Thymus (tissue), 11 donors: ENCODE data around the gene PXDC1. TPM values are rescaled to one million over a fixed set of nuclear protein-coding genes. Genes with fewer than 3 reads are reported as not detected.
"Not testable (repeated sequence)": the region's sequence is repeated elsewhere in the genome, so short reads cannot be mapped to it uniquely, and the experiment has no call there.

ENCODE experiments used
- DNase-seq, 9 donors: peaks; one replicate each; pipeline ENCODE4 v3.0.0-alpha.2; 2013; ENCODE audit warnings: low spot score in 9 of 9, low read depth in 6 of 9, missing footprints in 1 of 9
- H3K27ac ChIP-seq, 2 donors: one replicate each; pipeline ENCODE4 v1.5.1; 2013; ENCODE audit warnings: control low read depth in 1 of 2, low read depth in 1 of 2, low read length in 1 of 2, mild to moderate bottlenecking in 1 of 2, moderate library complexity in 1 of 2
- H3K27me3 ChIP-seq, 2 donors: one replicate each; pipeline ENCODE4 v1.5.1; 2013; ENCODE audit warnings: low read length in 1 of 2; ENCODE audit not compliant: control insufficient read depth in 2 of 2, insufficient read depth in 1 of 2
- H3K36me3 ChIP-seq, 2 donors: one replicate each; pipeline ENCODE4 v1.5.1; 2013; ENCODE audit warnings: low read length in 1 of 2, mild to moderate bottlenecking in 1 of 2, moderate library complexity in 1 of 2; ENCODE audit not compliant: control insufficient read depth in 2 of 2, insufficient read depth in 2 of 2
- H3K4me1 ChIP-seq, 2 donors: one replicate each; pipeline ENCODE4 v1.5.1; 2013; ENCODE audit warnings: low read length in 2 of 2; ENCODE audit not compliant: control insufficient read depth in 2 of 2, insufficient read depth in 2 of 2
- H3K4me3 ChIP-seq, 2 donors: one replicate each; pipeline ENCODE4 v1.5.1; 2013; ENCODE audit warnings: low read length in 2 of 2, control low read depth in 1 of 2, mild to moderate bottlenecking in 1 of 2
- H3K9me3 ChIP-seq, 2 donors: one replicate each; pipeline ENCODE4 v1.5.1; 2013; ENCODE audit warnings: low read length in 1 of 2, mild to moderate bottlenecking in 1 of 2; ENCODE audit not compliant: control insufficient read depth in 2 of 2, insufficient read depth in 1 of 2
- WGBS: extraction: QIAGEN DNeasy Blood & Tissue Kit; methylation state at CpG from one replicate; pipeline ENCODE4 v1.1.7; 2013; 5-methylcytosine and 5-hydroxymethylcytosine counted together
- polyA plus RNA-seq: library from polyadenylated mRNA; stranded (reverse); fragments of 200-250 nt; gene quantifications from one replicate; pipeline ENCODE4 v1.2.3, GENCODE V29; 2013
- total RNA-seq: library from RNA; stranded (reverse); fragments of 120-200 nt; gene quantifications from one replicate; pipeline ENCODE4 v1.2.4, GENCODE V29; 2013
- donor health status: healthy.

The PXDC1 gene
- total and polyA plus RNA-seq, 2 donors: 4.5 to 21.4 TPM

- Histone ChIP-seq H3K27me3 (no peaks in the 10 kb centered on the region), H3K9me3 (no peaks in the 10 kb centered on the region), H3K4me1 (no peaks in the 10 kb centered on the region), H3K4me3 (no peak overlapping the region), H3K27ac (no peak overlapping the region), H3K36me3 (no peaks in the 10 kb centered on the region)
- no peak for DNase-seq
- 87% methylated on average over 11 of the region's 11 CpGs for WGBS
Observed at GRCh38 chr6:3721810-3722621, 29.5 kb downstream of the PXDC1 start.

DNA sequence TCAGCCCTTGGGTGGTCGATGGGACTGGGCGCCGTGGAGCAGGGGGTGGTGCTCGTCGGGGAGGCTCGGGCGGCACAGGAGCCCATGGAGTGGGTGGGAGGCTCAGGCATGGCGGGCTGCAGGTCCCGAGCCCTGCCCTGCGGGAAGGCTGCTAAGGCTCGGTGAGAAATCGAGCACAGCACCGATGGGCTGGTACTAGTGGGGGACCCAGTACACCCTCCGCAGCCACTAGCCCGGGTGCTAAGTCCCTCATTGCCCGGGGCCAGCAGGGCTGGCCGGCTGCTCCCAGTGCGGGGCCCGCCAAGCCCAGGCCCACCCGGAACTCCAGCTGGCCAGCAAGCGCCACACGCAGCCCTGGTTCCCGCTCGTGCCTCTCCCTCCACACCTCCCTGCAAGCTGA, 30.7 kb downstream of the PXDC1 start:
- WGBS: 93% methylated on average over 24 of the region's 24 CpGs
- H3K4me3 ChIP-seq, DNase-seq, H3K9me3 ChIP-seq, H3K4me1 ChIP-seq, H3K27me3 ChIP-seq, H3K27ac ChIP-seq, H3K36me3 ChIP-seq: not testable (repeated sequence)

DNA sequence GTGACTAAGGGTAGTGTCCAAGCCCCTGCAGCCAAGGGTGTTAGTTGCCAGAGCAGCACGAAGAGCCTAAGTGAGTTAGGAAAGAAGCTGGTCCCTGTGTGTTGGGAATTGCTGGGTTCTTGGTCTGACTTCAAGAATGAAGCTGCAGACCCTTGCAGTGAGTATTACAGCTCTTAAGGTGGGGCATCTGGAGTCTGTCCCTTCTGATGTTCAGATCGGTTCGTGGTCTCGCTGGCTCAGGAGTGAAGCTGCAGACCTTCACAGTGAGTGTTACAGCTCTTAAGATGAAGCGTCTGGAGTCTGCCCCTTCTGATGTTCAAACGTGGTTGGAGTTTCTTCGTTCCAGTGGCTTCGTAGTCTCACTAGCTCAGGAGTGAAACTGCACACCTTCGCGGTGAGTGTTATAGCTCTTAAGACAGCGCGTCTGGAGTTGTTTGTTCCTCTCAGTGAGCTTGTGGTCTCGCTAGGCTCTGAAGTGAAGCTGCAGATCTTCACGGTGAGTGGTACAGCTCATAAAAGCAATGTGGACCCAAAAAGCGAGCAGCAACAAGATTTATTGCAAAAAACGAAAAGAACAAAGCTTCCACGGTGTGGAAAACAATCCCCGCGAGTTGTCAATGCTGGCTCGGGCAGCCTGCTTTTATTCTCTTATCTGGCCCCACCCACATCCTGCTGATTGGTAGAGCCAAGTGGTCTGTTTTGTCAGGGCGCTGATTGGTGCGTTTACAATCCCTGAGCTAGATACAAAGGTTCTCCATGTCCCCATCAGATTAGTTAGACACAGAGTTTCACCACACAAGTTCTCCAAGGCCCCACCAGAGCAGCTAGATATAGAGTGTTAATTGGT, 31.8 kb downstream of the PXDC1 start:
- 82% methylated on average over 22 of the region's 22 CpGs for WGBS
- Histone ChIP-seq H3K36me3 (no peaks in the 10 kb centered on the region), H3K4me1 (no peaks in the 10 kb centered on the region), H3K27ac (no peak overlapping the region), H3K9me3 (no peaks in the 10 kb centered on the region), H3K27me3 (no peaks in the 10 kb centered on the region), H3K4me3 (no peak overlapping the region)
- peak in 1 of 9 donors; percentile 18 for DNase-seq

DNA sequence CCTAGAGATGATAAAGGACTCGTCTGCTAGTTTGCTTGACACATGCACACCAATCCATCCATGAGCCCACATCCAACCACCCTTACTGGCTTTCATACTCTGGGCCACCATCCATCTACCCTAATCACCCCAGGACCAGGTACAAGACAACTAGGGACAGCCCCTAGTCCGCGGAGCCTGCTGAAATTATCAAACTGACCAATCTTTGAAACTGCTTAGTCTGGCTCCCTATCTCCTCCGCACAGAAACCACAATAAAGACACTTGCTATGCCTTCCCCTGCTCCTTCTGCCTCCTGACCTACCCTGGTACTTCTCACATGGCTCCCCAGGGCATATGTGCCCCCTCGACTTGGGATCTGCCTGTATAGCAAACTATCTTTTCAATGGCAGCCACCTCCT, 33.1 kb downstream of the PXDC1 start:
- Histone ChIP-seq H3K4me1 (no peaks in the 10 kb centered on the region), H3K36me3 (no peaks in the 10 kb centered on the region), H3K27ac (no peak overlapping the region), H3K27me3 (no peaks in the 10 kb centered on the region), H3K4me3 (no peak overlapping the region), H3K9me3 (no peaks in the 10 kb centered on the region)
- no peak for DNase-seq
- WGBS: 75% methylated on average over 5 of the region's 5 CpGs

GRCh38 chr6:3715285-3715684, 36.2 kb downstream of the PXDC1 start:
- H3K4me3 ChIP-seq: no peak overlapping the region
- H3K9me3 ChIP-seq: no peaks in the 10 kb centered on the region
- WGBS: 44% methylated on average over 1 of the region's 1 CpG
- H3K27me3 ChIP-seq: no peaks in the 10 kb centered on the region
- H3K27ac ChIP-seq: no peak overlapping the region
- no peaks in the 10 kb centered on the region for H3K36me3 ChIP-seq
- no peak for DNase-seq
- no peaks in the 10 kb centered on the region for H3K4me1 ChIP-seq

- Histone ChIP-seq H3K27me3 (no peaks in the 10 kb centered on the region), H3K36me3 (no peaks in the 10 kb centered on the region), H3K27ac (no peak overlapping the region), H3K9me3 (no peaks in the 10 kb centered on the region), H3K4me3 (no peak overlapping the region), H3K4me1 (no peaks in the 10 kb centered on the region)
- DNase-seq: no peak
- WGBS: 98% methylated on average over 1 of the region's 1 CpG
Observed at GRCh38 chr6:3714768-3715167, 36.7 kb downstream of the PXDC1 start.

DNA sequence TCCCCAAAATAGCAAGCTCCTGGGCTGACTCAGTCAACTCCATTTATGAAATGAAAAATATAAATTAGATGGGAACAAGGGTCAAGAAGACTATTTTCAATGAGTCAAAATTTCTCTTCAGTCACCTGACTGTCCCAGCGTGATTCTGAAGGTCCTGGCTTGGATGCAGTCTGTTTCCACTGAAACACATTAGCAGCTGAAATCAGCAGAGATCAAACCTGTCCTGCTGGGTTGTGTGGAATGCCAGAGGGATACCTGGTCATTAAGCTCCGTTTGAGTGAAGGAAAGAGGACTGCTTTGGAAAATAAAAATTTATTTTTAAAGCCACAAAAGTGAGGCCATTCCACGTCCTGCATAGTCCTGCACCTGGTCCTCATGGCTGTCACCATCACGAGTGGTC, 37.4 kb downstream of the PXDC1 start:
- DNase-seq: no peak
- H3K27me3 ChIP-seq: no peaks in the 10 kb centered on the region
- 95% methylated on average over 4 of the region's 4 CpGs for WGBS
- no peaks in the 10 kb centered on the region for H3K4me1 ChIP-seq
- no peak overlapping the region for H3K4me3 ChIP-seq
- H3K36me3 ChIP-seq: no peaks in the 10 kb centered on the region
- no peaks in the 10 kb centered on the region for H3K9me3 ChIP-seq
- H3K27ac ChIP-seq: no peak overlapping the region

GRCh38 chr6:3712827-3713665, 38.5 kb downstream of the PXDC1 start:
- Histone ChIP-seq H3K27me3 (no peaks in the 10 kb centered on the region), H3K36me3 (no peaks in the 10 kb centered on the region), H3K4me1 (no peaks in the 10 kb centered on the region), H3K27ac (no peak overlapping the region), H3K4me3 (no peak overlapping the region), H3K9me3 (no peaks in the 10 kb centered on the region)
- no peak for DNase-seq
- 95% methylated on average over 9 of the region's 9 CpGs for WGBS
